Adrenal gland (tissue), 12 donors: ENCODE data around the gene GTF2F2. TPM values are rescaled to one million over a fixed set of nuclear protein-coding genes. Genes with fewer than 3 reads are reported as not detected.

Experiments used
- DNase-seq, 7 donors: peaks; one replicate each; pipeline ENCODE4 v3.0.0-alpha.2; 2019 to 2020
- H3K27ac ChIP-seq, 5 donors: fragments of 200-600 bp; sonication (generic) in 4 of 5; 1 replicate in 3 of 5; 2 replicates in 2 of 5; pipeline versions ENCODE4 v1.5.1 to v1.8.0; 2016 to 2020; ENCODE audit warnings: mild to moderate bottlenecking in 1 of 5
- H3K27me3 ChIP-seq: fragments of 200-600 bp; 2 replicates; pipeline ENCODE4 v1.8.0; 2021
- H3K36me3 ChIP-seq, 2 donors: fragments of 200-600 bp; replicated peaks in 1 of 2; 1 replicate in 1 of 2; 2 replicates in 1 of 2; pipeline versions ENCODE4 v1.5.1 to v1.8.0; 2018 to 2022
- H3K4me1 ChIP-seq, 2 donors: fragments of 200-600 bp; replicated peaks in 1 of 2; 1 replicate in 1 of 2; 2 replicates in 1 of 2; pipeline versions ENCODE4 v1.5.1 to v1.8.0; 2018 to 2021
- H3K4me3 ChIP-seq, 4 donors: fragments of 200-600 bp; sonication (generic) in 3 of 4; one replicate each; pipeline ENCODE4 v1.5.1; 2016 to 2018
- H3K9me3 ChIP-seq, 3 donors: fragments of 200-600 bp; sonication (generic) in 1 of 3; replicated peaks in 1 of 3; 1 replicate in 2 of 3; 2 replicates in 1 of 3; pipeline versions ENCODE4 v1.5.1 to v1.8.0; 2016 to 2021
- CTCF ChIP-seq, 6 experiments: fragments of 450-650 bp in 4 of 6; fragments of 200-600 bp in 2 of 6; sonication (generic) in 1 of 6; IDR thresholded peaks; 1 replicate in 5 of 6; 2 replicates in 1 of 6; pipeline versions ENCODE4 v1.5.1 to v1.8.0; 2016 to 2021; ENCODE audit warnings: antibody characterized with exemption in 6 of 6, mild to moderate bottlenecking in 2 of 6, moderate library complexity in 1 of 6
- POLR2A ChIP-seq, 2 donors: fragments of 450-650 bp; IDR thresholded peaks; one replicate each; pipeline ENCODE4 v1.6.1; 2017; ENCODE audit warnings: antibody characterized with exemption in 2 of 2, mild to moderate bottlenecking in 2 of 2, moderate library complexity in 1 of 2
- WGBS, 4 donors: extraction: QIAGEN DNeasy Blood & Tissue Kit in 2 of 4; methylation state at CpG; one replicate each; pipeline versions ENCODE4 v1.1.5 to v1.1.7; 2013 to 2017; 5-methylcytosine and 5-hydroxymethylcytosine counted together
- intact Hi-C, 2 donors: fragments of 100-400 bp; cut with DNase I; formaldehyde crosslinking; loops; one replicate each; pipeline versions ENCODE4 v1.14.1 to v1.15.0; 2022 to 2023
- polyA plus RNA-seq, 3 donors: library from polyadenylated mRNA; stranded (reverse); fragments of 200-250 nt in 2 of 3; fragments of 350-450 nt in 1 of 3; fragmentation: Illumina TruSeq in 1 of 3; extraction: RNeasy Lipid Tissue Mini Kit (QIAGEN cat#74804) in 1 of 3; gene quantifications; one replicate each; pipeline ENCODE4 v1.2.3, GENCODE V29; 2013 to 2014
- total RNA-seq, 9 donors: library from RNA; depleted of rRNA in 4 of 9; stranded (reverse); fragments of >200 nt in 4 of 9; fragments of 120-200 nt in 1 of 9; fragmentation: NEBNext Ultra II Directional in 1 of 9; extraction: Animal tissue kit (Norgen Biotek cat#: 25700) in 1 of 9; gene quantifications; one replicate each; pipeline versions ENCODE4 v1.1.0 to v1.2.4, GENCODE V29; 2013 to 2023
- donor health status: healthy with polysubstance abuse.
- donor health status: Bipolar disorder and iron deficiency.
- donor health status: DM: yes; HTN: yes; CAD: no.
- donor health status: DM: no; HTN: no; CAD: no.
- donor health status: DM: no; HTN: no; CAD: no.
- donor health status: DM: yes; HTN: yes; CAD: no.

GTF2F2 gene
- total and polyA plus RNA-seq, 12 donors = 11.4 to 34.4 (median 23.0) TPM

GRCh38 chr13:45194081-45194939 is 74.0 kb downstream of the GTF2F2 start:
- no peak overlapping the region for H3K4me3 ChIP-seq
- H3K4me1 ChIP-seq = peaks cover 5 to 10% of the 10 kb centered on the region in 2 donors
- DNase-seq = peak in 2 of 7 donors; percentile 25 to 65
- no peak for TF ChIP-seq POLR2A (IDR thresholded peaks at IDR 0.05)
- peak in 3 of 6 experiments; percentile 16 to 47 (median 26) for TF ChIP-seq CTCF (IDR thresholded peaks at IDR 0.05)
- no peaks in the 10 kb centered on the region for H3K9me3 ChIP-seq
- intact Hi-C loops = no loop called here
- no peak overlapping the region for H3K27ac ChIP-seq
- H3K27me3 ChIP-seq = no peaks in the 10 kb centered on the region
- WGBS, 4 donors = 74 to 77% (median 75%) methylated on average over 15 of the region's 15 CpGs
- H3K36me3 ChIP-seq = no peaks in the 10 kb centered on the region

GRCh38 chr13:45195421-45195820 is 75.1 kb downstream of the GTF2F2 start:
- DNase-seq = no peak
- WGBS, 4 donors = 91 to 100% (median 96%) methylated on average over 1 of the region's 1 CpG
- Histone ChIP-seq H3K4me1 (peaks cover 5 to 10% of the 10 kb centered on the region in 2 donors), H3K27me3 (no peaks in the 10 kb centered on the region), H3K27ac (no peak overlapping the region), H3K36me3 (no peaks in the 10 kb centered on the region), H3K9me3 (no peaks in the 10 kb centered on the region), H3K4me3 (no peak overlapping the region)
- intact Hi-C loops = no loop called here
- no peak for TF ChIP-seq POLR2A (IDR thresholded peaks at IDR 0.05)

- H3K9me3 ChIP-seq = no peaks in the 10 kb centered on the region
- H3K27me3 ChIP-seq = no peaks in the 10 kb centered on the region
- 60 to 65% (median 63%) methylated on average over 3 of the region's 3 CpGs for WGBS, 4 donors
- no peak overlapping the region for H3K4me3 ChIP-seq
- no peaks in the 10 kb centered on the region for H3K36me3 ChIP-seq
- no peak for TF ChIP-seq CTCF (IDR thresholded peaks at IDR 0.05)
- TF ChIP-seq POLR2A (IDR thresholded peaks at IDR 0.05) = no peak
- H3K27ac ChIP-seq = no peak overlapping the region
- H3K4me1 ChIP-seq = peaks cover 5 to 10% of the 10 kb centered on the region in 2 donors
- intact Hi-C loops = no loop called here
- no peak for DNase-seq
These were observed 75.8 kb downstream of the GTF2F2 start for GRCh38 chr13:45196096-45196495.

- H3K4me3 ChIP-seq = no peak overlapping the region
- TF ChIP-seq CTCF (IDR thresholded peaks at IDR 0.05) = no peak
- TF ChIP-seq POLR2A (IDR thresholded peaks at IDR 0.05) = no peak
- 35 to 49% (median 40%) methylated on average over 1 of the region's 1 CpG for WGBS, 4 donors
- H3K36me3 ChIP-seq = no peaks in the 10 kb centered on the region
- H3K27ac ChIP-seq = no peak overlapping the region
- peak in 5 of 7 donors; percentile 23 to 42 (median 35) for DNase-seq
- intact Hi-C loops = no loop called here
- H3K9me3 ChIP-seq = no peaks in the 10 kb centered on the region
- H3K4me1 ChIP-seq = peaks cover 5 to 10% of the 10 kb centered on the region in 2 donors
- H3K27me3 ChIP-seq = no peaks in the 10 kb centered on the region
These were observed 76.3 kb downstream of the GTF2F2 start for GRCh38 chr13:45196622-45197021.
